KMS-11 (cell line): ENCODE results near the gene PTPRT.

Source experiments
- H2AFZ ChIP-seq: fragments of 200-600 bp; sonication (generic); 2 replicates; pipeline ENCODE4 v1.6.1; 2016; ENCODE audit warnings: antibody characterized with exemption, mixed run types, low read depth
- H3K27ac ChIP-seq: fragments of 200-600 bp; sonication (generic); 2 replicates; pipeline ENCODE4 v1.6.1; 2016; ENCODE audit warnings: mild to moderate bottlenecking, mixed run types
- H3K27me3 ChIP-seq: fragments of 200-600 bp; sonication (generic); 2 replicates; pipeline ENCODE4 v1.6.1; 2017; ENCODE audit warnings: mild to moderate bottlenecking, low read depth, mixed run types, moderate library complexity; ENCODE audit not compliant: insufficient read depth
- H3K36me3 ChIP-seq: fragments of 200-600 bp; sonication (generic); 2 replicates; pipeline ENCODE4 v1.6.1; 2017; ENCODE audit warnings: mild to moderate bottlenecking, mixed run types; ENCODE audit not compliant: insufficient read depth
- H3K4me1 ChIP-seq: fragments of 200-600 bp; sonication (generic); 2 replicates; pipeline ENCODE4 v1.6.1; 2016; ENCODE audit warnings: mild to moderate bottlenecking, low read depth, mixed run types; ENCODE audit not compliant: poor library complexity, severe bottlenecking
- H3K4me2 ChIP-seq: fragments of 200-600 bp; sonication (generic); 2 replicates; pipeline ENCODE4 v1.7.0; 2016; ENCODE audit warnings: mild to moderate bottlenecking, mixed run types
- H3K4me3 ChIP-seq: fragments of 200-600 bp; sonication (generic); IDR thresholded peaks from 2 replicates; pipeline ENCODE4 v1.6.1; 2017; ENCODE audit warnings: low read depth, low read length, mixed read lengths; ENCODE audit not compliant: insufficient read depth
- H3K79me2 ChIP-seq: fragments of 200-600 bp; sonication (generic); 2 replicates; pipeline ENCODE4 v1.6.1; 2016; ENCODE audit warnings: low read depth, mixed run types; ENCODE audit not compliant: insufficient read depth
- H3K9ac ChIP-seq: fragments of 200-600 bp; sonication (generic); 2 replicates; pipeline ENCODE4 v1.6.1; 2016; ENCODE audit warnings: mild to moderate bottlenecking, mixed run types
- H4K20me1 ChIP-seq: fragments of 200-600 bp; sonication (generic); 2 replicates; pipeline ENCODE4 v1.6.1; 2016; ENCODE audit warnings: mild to moderate bottlenecking, mixed run types; ENCODE audit not compliant: insufficient read depth
- TF ChIP-seq, protein P1 (sequence below): fragments of 200-600 bp; sonication (generic); conservative IDR thresholded peaks from 2 replicates; pipeline ENCODE4 v1.6.1; 2017; ENCODE audit warnings: low read depth, mild to moderate bottlenecking, antibody characterized with exemption, low read length, moderate library complexity, mixed read lengths

PTPRT gene

DNA sequence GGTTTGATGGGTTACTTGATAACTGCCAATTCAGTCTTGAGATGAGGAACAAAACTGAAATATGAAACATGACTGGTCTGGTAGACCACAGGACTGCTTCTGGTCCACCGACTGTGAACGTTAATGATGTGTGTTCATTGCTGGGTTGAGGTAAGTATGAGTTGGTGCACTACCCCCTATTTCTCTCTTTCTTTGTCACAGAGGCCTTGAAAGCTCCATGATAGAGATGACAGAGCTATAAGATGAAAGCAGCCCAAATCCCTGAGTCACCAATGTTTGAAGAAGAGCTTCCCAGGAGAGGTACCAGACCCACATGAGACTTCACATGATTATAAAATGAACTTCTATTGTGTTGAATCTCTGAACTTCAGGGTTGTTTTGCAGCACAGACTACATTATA is 555.5 kb downstream of the PTPRT start:
- Histone ChIP-seq H3K36me3 (no peaks in the 10 kb centered on the region), H2AFZ (no peak overlapping the region), H3K79me2 (no peaks in the 10 kb centered on the region), H4K20me1 (no peaks in the 10 kb centered on the region), H3K4me3 (no peak overlapping the region), H3K4me1 (no peaks in the 10 kb centered on the region), H3K27ac (no peak overlapping the region), H3K27me3 (no peaks in the 10 kb centered on the region), H3K4me2 (no peak overlapping the region), H3K9ac (no peak overlapping the region)
- TF ChIP-seq, protein P1, sequence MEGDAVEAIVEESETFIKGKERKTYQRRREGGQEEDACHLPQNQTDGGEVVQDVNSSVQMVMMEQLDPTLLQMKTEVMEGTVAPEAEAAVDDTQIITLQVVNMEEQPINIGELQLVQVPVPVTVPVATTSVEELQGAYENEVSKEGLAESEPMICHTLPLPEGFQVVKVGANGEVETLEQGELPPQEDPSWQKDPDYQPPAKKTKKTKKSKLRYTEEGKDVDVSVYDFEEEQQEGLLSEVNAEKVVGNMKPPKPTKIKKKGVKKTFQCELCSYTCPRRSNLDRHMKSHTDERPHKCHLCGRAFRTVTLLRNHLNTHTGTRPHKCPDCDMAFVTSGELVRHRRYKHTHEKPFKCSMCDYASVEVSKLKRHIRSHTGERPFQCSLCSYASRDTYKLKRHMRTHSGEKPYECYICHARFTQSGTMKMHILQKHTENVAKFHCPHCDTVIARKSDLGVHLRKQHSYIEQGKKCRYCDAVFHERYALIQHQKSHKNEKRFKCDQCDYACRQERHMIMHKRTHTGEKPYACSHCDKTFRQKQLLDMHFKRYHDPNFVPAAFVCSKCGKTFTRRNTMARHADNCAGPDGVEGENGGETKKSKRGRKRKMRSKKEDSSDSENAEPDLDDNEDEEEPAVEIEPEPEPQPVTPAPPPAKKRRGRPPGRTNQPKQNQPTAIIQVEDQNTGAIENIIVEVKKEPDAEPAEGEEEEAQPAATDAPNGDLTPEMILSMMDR: no peak

DNA sequence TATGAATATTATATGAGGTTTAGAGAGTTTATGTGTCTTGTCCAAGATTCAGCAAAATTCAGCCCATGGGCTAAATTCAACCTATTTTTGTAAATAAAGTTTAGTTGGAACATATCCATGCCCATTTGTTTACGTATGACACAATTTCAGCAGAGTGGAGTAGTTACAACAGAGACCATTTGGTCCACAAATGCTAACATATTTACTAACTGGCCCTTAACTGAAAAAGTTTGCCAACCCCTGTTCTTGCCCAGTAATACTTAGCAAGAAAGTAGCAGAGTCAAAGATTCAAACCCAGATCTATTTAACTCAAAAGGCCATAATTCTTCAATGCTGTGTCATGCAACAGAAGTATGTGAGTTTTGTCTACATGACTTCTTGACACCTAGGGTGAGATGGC is 561.0 kb downstream of the PTPRT start:
- TF ChIP-seq, protein P1: no peak
- H2AFZ ChIP-seq: no peak overlapping the region
- H3K27ac ChIP-seq: no peak overlapping the region
- no peaks in the 10 kb centered on the region for H4K20me1 ChIP-seq
- no peak overlapping the region for H3K9ac ChIP-seq
- no peak overlapping the region for H3K4me2 ChIP-seq
- H3K4me3 ChIP-seq: no peak overlapping the region
- H3K27me3 ChIP-seq: no peaks in the 10 kb centered on the region
- no peaks in the 10 kb centered on the region for H3K36me3 ChIP-seq
- H3K79me2 ChIP-seq: no peaks in the 10 kb centered on the region
- no peaks in the 10 kb centered on the region for H3K4me1 ChIP-seq

DNA sequence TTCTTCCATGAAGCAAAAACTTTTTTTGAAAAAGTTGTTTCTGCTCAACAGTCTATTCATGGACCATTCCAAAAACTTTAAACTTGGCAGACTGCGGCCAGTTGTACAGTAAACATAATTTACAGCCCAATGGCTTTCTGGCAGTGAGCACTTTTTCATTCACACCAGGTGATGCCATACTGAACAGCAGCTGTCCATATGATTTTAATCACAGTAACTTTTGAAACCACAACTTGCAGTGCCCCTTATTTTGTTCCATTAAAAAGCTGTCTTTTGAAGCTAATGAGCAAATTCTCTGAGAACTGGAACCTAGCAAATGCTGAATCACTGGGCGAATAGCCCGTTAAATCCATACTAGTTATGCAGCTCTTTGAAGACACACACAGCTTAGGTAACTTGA is 576.6 kb downstream of the PTPRT start:
- Histone ChIP-seq H3K79me2 (no peaks in the 10 kb centered on the region), H3K4me2 (no peak overlapping the region), H4K20me1 (no peaks in the 10 kb centered on the region), H3K4me3 (no peak overlapping the region), H3K9ac (no peak overlapping the region), H3K36me3 (no peaks in the 10 kb centered on the region), H3K4me1 (no peaks in the 10 kb centered on the region), H3K27me3 (no peaks in the 10 kb centered on the region), H3K27ac (no peak overlapping the region), H2AFZ (no peak overlapping the region)
- TF ChIP-seq, protein P1: no peak

DNA sequence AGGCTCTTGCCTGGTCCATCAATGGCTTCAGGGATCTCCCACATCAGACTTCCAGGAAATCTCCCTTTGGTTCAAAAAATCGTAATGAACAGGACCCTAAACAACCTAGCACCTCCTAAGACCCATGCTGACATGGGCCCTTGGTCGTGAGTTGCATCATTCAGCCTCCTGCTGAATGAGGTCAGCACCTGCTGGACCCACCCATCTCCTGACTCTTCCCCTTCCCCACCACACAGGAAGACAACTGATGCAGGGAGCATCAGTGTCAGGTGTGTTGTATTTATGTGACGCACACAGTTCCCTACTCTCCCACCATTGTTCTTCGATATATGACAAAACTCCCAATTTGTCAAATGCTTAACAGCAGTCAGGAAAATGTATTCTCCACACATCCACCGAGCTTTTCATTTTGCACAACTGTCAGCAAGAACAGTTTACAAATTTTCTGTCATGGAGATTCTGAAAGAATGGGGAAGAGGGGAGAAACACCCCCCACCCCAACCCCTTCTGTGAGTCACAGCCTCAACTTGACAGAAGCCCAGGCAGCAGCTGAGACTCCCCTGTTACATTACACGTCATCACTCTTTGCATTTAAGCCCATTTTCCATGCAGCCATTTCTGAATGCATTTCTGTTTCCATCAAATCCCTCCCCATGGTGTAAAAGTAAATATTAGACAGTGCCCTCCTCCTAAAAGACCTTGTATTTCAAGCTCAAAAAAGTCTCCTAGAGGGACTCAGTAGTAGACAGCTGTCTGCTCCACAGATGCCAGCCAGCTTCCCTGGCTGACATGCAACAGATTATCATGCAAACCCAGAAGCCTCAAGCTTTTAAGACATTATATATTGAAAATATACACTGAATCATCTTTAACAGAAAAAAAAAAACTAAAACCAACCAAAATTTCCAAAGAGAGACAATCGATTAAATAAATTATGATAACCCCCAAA is 577.5 kb downstream of the PTPRT start:
- Histone ChIP-seq H3K36me3 (no peaks in the 10 kb centered on the region), H3K4me2 (no peak overlapping the region), H3K4me3 (no peak overlapping the region), H4K20me1 (no peaks in the 10 kb centered on the region), H3K27ac (no peak overlapping the region), H3K9ac (no peak overlapping the region), H3K4me1 (no peaks in the 10 kb centered on the region), H3K79me2 (no peaks in the 10 kb centered on the region), H3K27me3 (no peaks in the 10 kb centered on the region), H2AFZ (no peak overlapping the region)
- TF ChIP-seq, protein P1: no peak
